Testis (tissue), 2 donors: ENCODE results near the gene ZNF317.

Experiments used
- POLR2A ChIP-seq: fragments of 450-650 bp; IDR thresholded peaks from one replicate; pipeline ENCODE4 v1.6.1; 2017; ENCODE audit warnings: antibody characterized with exemption, mild to moderate bottlenecking, moderate library complexity
- TF ChIP-seq, protein P1 (sequence below), 3 experiments: fragments of 450-650 bp in 2 of 3; fragments of 200-600 bp in 1 of 3; sonication (generic) in 1 of 3; IDR thresholded peaks; one replicate each; pipeline ENCODE4 v1.5.1; 2016 to 2019; ENCODE audit warnings: antibody characterized with exemption in 3 of 3, mild to moderate bottlenecking in 2 of 3, moderate library complexity in 1 of 3

DNA sequence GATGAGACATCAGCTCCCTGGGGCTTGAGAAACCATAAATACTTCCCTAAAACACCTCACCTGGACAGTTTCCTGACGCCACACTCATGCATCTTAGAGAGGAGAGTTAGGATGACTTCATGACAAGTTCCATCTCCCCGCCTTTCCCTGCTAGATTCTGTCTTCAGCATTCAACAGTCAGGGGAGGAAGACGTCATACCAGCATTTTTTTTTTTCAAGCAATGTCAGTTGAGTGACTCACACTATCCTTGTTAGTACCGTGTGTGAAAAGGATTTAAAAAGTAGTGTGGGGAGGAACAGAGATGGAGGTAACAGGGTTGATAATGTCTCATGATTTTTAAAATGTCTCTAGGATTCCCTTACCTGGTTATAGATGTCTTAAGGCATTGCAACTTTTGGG, 38.7 kb downstream of the ZNF317 start, which contains the start of gene OR7D2:
- no peak for TF ChIP-seq POLR2A
- TF ChIP-seq, protein P1, sequence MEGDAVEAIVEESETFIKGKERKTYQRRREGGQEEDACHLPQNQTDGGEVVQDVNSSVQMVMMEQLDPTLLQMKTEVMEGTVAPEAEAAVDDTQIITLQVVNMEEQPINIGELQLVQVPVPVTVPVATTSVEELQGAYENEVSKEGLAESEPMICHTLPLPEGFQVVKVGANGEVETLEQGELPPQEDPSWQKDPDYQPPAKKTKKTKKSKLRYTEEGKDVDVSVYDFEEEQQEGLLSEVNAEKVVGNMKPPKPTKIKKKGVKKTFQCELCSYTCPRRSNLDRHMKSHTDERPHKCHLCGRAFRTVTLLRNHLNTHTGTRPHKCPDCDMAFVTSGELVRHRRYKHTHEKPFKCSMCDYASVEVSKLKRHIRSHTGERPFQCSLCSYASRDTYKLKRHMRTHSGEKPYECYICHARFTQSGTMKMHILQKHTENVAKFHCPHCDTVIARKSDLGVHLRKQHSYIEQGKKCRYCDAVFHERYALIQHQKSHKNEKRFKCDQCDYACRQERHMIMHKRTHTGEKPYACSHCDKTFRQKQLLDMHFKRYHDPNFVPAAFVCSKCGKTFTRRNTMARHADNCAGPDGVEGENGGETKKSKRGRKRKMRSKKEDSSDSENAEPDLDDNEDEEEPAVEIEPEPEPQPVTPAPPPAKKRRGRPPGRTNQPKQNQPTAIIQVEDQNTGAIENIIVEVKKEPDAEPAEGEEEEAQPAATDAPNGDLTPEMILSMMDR (IDR thresholded peaks at IDR 0.05), result no peak
